ENCODE measurements around the gene DTWD1. TPM values are rescaled to one million over a fixed set of nuclear protein-coding genes. Genes with fewer than 3 reads are reported as not detected.

Gene DTWD1
- polyA plus RNA-seq, 1 donor (not counting 4 experiments of a cell fraction or from before 2014, with no cell fraction given), result 25.2 TPM

GRCh38 chr15:49621401-49621811, 558 bp downstream of the DTWD1 start:
- Histone ChIP-seq H3K9me1 (ENCODE audit: control insufficient read depth, extremely low read depth, insufficient read depth, low read length) (no peaks in the 10 kb centered on the region), H3K4me1 (ENCODE audit: control insufficient read depth, extremely low read depth, insufficient read depth, low read length) (peaks cover 13% of the 10 kb centered on the region), H3K27ac (ENCODE audit: control insufficient read depth, insufficient read depth, low read length) (peak overlapping the region; percentile 87), H4K20me1 (ENCODE audit: control insufficient read depth, extremely low read depth, insufficient read depth, low read length) (no peaks in the 10 kb centered on the region), H2AFZ (ENCODE audit: control insufficient read depth, low read length) (peak overlapping the region; percentile 85), H3K36me3 (ENCODE audit: control insufficient read depth in 2 of 2, extremely low read depth in 1 of 2, insufficient read depth in 2 of 2, low read length in 2 of 2) (peaks cover 4 to 8% of the 10 kb centered on the region in 2 experiments), H3K9ac (ENCODE audit: control insufficient read depth, extremely low read depth, insufficient read depth, low read length) (peak overlapping the region; percentile 94), H3K79me2 (ENCODE audit: control insufficient read depth, insufficient read depth, low read length) (peaks cover 31% of the 10 kb centered on the region), H3K4me3 (ENCODE audit: control insufficient read depth in 2 of 3, extremely low read depth in 1 of 3, insufficient read depth in 2 of 3, low read depth in 1 of 3, low read length in 3 of 3) (peak overlapping the region; percentile 76 to 94 (median 91)), H3K27me3 (ENCODE audit: control insufficient read depth, extremely low read depth, insufficient read depth, low read length) (no peaks in the 10 kb centered on the region), H3K4me2 (ENCODE audit: control insufficient read depth, extremely low read depth, insufficient read depth, low read depth, low read length) (peak overlapping the region; percentile 98), H3K9me3 (ENCODE audit: control insufficient read depth, low read depth, low read length) (peaks cover 4% of the 10 kb centered on the region)
- dilution Hi-C loops (cut with MboI; ENCODE audit: extremely low pct_ligation_motif_present, low sequenced_read_pairs), result no loop called here
- TF ChIP-seq EZH2 (IDR thresholded peaks at IDR 0.05; ENCODE audit: low read length) (no peak), CTCF (optimal IDR thresholded peaks at IDR 0.05 in 1 of 3, IDR thresholded peaks at IDR 0.05 in 1 of 3, conservative IDR thresholded peaks at IDR 0.05 in 1 of 3; ENCODE audit: extremely low read depth in 1 of 3, insufficient read depth in 2 of 3, low read length in 3 of 3) (no peak)
- DNase-seq (ENCODE audit: low read depth, low spot score), result no peak
- no peak for FAIRE-seq

- Histone ChIP-seq H3K27me3 (ENCODE audit: control insufficient read depth, extremely low read depth, insufficient read depth, low read length) (no peaks in the 10 kb centered on the region), H3K9ac (ENCODE audit: control insufficient read depth, extremely low read depth, insufficient read depth, low read length) (peak overlapping the region; percentile 94), H3K79me2 (ENCODE audit: control insufficient read depth, insufficient read depth, low read length) (peaks cover 31% of the 10 kb centered on the region)
Measured at GRCh38 chr15:49621887-49622286, 1.0 kb downstream of the DTWD1 start.

More at GRCh38 chr15:49621887-49622286, 1.0 kb downstream of the DTWD1 start:
- H3K9me3 ChIP-seq (ENCODE audit: control insufficient read depth, low read depth, low read length), result peaks cover 4% of the 10 kb centered on the region
- H3K36me3 ChIP-seq (ENCODE audit: control insufficient read depth in 2 of 2, extremely low read depth in 1 of 2, insufficient read depth in 2 of 2, low read length in 2 of 2), result peaks cover 4 to 8% of the 10 kb centered on the region in 2 experiments
- peak overlapping the region; percentile 85 for H2AFZ ChIP-seq (ENCODE audit: control insufficient read depth, low read length)
- DNase-seq (ENCODE audit: low read depth, low spot score) (no peak), FAIRE-seq (no peak)
- peak overlapping the region; percentile 87 for H3K27ac ChIP-seq (ENCODE audit: control insufficient read depth, insufficient read depth, low read length)
- no peaks in the 10 kb centered on the region for H4K20me1 ChIP-seq (ENCODE audit: control insufficient read depth, extremely low read depth, insufficient read depth, low read length)
- dilution Hi-C loops (cut with MboI; ENCODE audit: extremely low pct_ligation_motif_present, low sequenced_read_pairs), result no loop called here
- H3K4me3 ChIP-seq (ENCODE audit: control insufficient read depth in 2 of 3, extremely low read depth in 1 of 3, insufficient read depth in 2 of 3, low read depth in 1 of 3, low read length in 3 of 3), result peak overlapping the region; percentile 76 to 94 (median 91)
- H3K4me1 ChIP-seq (ENCODE audit: control insufficient read depth, extremely low read depth, insufficient read depth, low read length), result peaks cover 15% of the 10 kb centered on the region
- TF ChIP-seq EZH2 (IDR thresholded peaks at IDR 0.05; ENCODE audit: low read length) (no peak), CTCF (optimal IDR thresholded peaks at IDR 0.05 in 1 of 3, IDR thresholded peaks at IDR 0.05 in 1 of 3, conservative IDR thresholded peaks at IDR 0.05 in 1 of 3; ENCODE audit: extremely low read depth in 1 of 3, insufficient read depth in 2 of 3, low read length in 3 of 3) (no peak)
- peak overlapping the region; percentile 98 for H3K4me2 ChIP-seq (ENCODE audit: control insufficient read depth, extremely low read depth, insufficient read depth, low read depth, low read length)
- no peaks in the 10 kb centered on the region for H3K9me1 ChIP-seq (ENCODE audit: control insufficient read depth, extremely low read depth, insufficient read depth, low read length)
